ENCODE measurements around the gene C3AR1.
"Not testable (repeated sequence)": the region's sequence is repeated elsewhere in the genome, so short reads cannot be mapped to it uniquely, and the experiment has no call there.

C3AR1 gene

GRCh38 chr12:8057839-8058238 lies 8.3 kb downstream of the C3AR1 start:
- DNase-seq (ENCODE audit: low read depth in 2 of 2): no peak

- no peak for DNase-seq (ENCODE audit: low read depth in 2 of 2)
These were observed 8.9 kb downstream of the C3AR1 start for GRCh38 chr12:8057306-8057705.

- no peak for DNase-seq (ENCODE audit: low read depth in 2 of 2)
These were observed 11.3 kb downstream of the C3AR1 start for GRCh38 chr12:8054816-8055215.

- DNase-seq (ENCODE audit: low read depth in 2 of 2): no peak
These were observed 13.5 kb downstream of the C3AR1 start for GRCh38 chr12:8052679-8053078.

- DNase-seq (ENCODE audit: low read depth in 2 of 2): no peak
These were observed 15.4 kb downstream of the C3AR1 start for GRCh38 chr12:8050600-8051250.

- no peak for DNase-seq (ENCODE audit: low read depth in 2 of 2)
These were observed 17.3 kb downstream of the C3AR1 start for GRCh38 chr12:8048906-8049305.

- no peak for DNase-seq (ENCODE audit: low read depth in 2 of 2)
These were observed 18.3 kb downstream of the C3AR1 start for GRCh38 chr12:8047842-8048241.

GRCh38 chr12:8045952-8046944 lies 19.9 kb downstream of the C3AR1 start:
- DNase-seq (ENCODE audit: low read depth in 2 of 2): peak; percentile 51 to 79

- DNase-seq (ENCODE audit: low read depth in 2 of 2): no peak
These were observed 25.4 kb downstream of the C3AR1 start for GRCh38 chr12:8040791-8041190.

GRCh38 chr12:8038659-8039114 lies 27.5 kb downstream of the C3AR1 start:
- no peak for DNase-seq (ENCODE audit: low read depth in 2 of 2)

GRCh38 chr12:8037947-8038346 lies 28.2 kb downstream of the C3AR1 start:
- no peak for DNase-seq (ENCODE audit: low read depth in 2 of 2)

- no peak for DNase-seq (ENCODE audit: low read depth in 2 of 2)
These were observed 29.0 kb downstream of the C3AR1 start for GRCh38 chr12:8037046-8037663.

- no peak for DNase-seq (ENCODE audit: low read depth in 2 of 2)
These were observed 29.8 kb downstream of the C3AR1 start for GRCh38 chr12:8036346-8036745.

GRCh38 chr12:8035440-8036010 lies 30.6 kb downstream of the C3AR1 start:
- DNase-seq (ENCODE audit: low read depth in 2 of 2): no peak

GRCh38 chr12:8034802-8035201 lies 31.4 kb downstream of the C3AR1 start:
- no peak for DNase-seq (ENCODE audit: low read depth in 2 of 2)

- DNase-seq (ENCODE audit: low read depth in 2 of 2): no peak
These were observed 32.8 kb downstream of the C3AR1 start for GRCh38 chr12:8033153-8034044.

GRCh38 chr12:8032242-8033152 lies 33.7 kb downstream of the C3AR1 start, which contains the start of gene FOXJ2:
Gene FOXJ2, plus strand, starts transcription at chr12:8032716. Its CDS starts 7,117 bp downstream, at chr12:8039833.
- DNase-seq (ENCODE audit: low read depth in 2 of 2): peak; percentile 54 to 65

GRCh38 chr12:8031872-8032241 lies 34.3 kb downstream of the C3AR1 start:
- no peak for DNase-seq (ENCODE audit: low read depth in 2 of 2)

- not testable (repeated sequence) for DNase-seq (ENCODE audit: low read depth in 2 of 2)
These were observed 35.1 kb downstream of the C3AR1 start for GRCh38 chr12:8031017-8031416.

GRCh38 chr12:8030189-8030588 lies 36.0 kb downstream of the C3AR1 start:
- no peak for DNase-seq (ENCODE audit: low read depth in 2 of 2)

Measured in stimulated activated CD4-positive, alpha-beta T cell treated with anti-CD3 and anti-CD28 coated beads, Interleukin-12 subunit alpha, Interleukin-12 subunit beta, amount 100 ng/mL, for 24 hours (primary cell).